Brain microvascular endothelial cell (primary cell): ENCODE measurements around the gene PRR13.

Experiments
- DNase-seq: peaks from one replicate; pipeline ENCODE4 v3.0.0-alpha.2; 2020
- H3K27ac ChIP-seq: fragments of 250-450 bp; sonication (Bioruptor Pico); 2 replicates; pipeline ENCODE4 v1.5.1; 2020; ENCODE audit warnings: mild to moderate bottlenecking, moderate library complexity
- H3K27me3 ChIP-seq: fragments of 250-450 bp; sonication (Bioruptor Pico); replicated peaks from 2 replicates; pipeline ENCODE4 v1.5.1; 2020; ENCODE audit warnings: mild to moderate bottlenecking
- H3K36me3 ChIP-seq: fragments of 250-450 bp; sonication (Bioruptor Pico); replicated peaks from 2 replicates; pipeline ENCODE4 v1.5.1; 2020; ENCODE audit warnings: mild to moderate bottlenecking
- H3K4me3 ChIP-seq: 2 replicates; pipeline ENCODE4 v1.5.1; 2011; ENCODE audit warnings: low read depth, mild to moderate bottlenecking, control low read depth, low read length, moderate library complexity
- CTCF ChIP-seq: IDR thresholded peaks from 2 replicates; pipeline ENCODE4 v1.5.1; 2011; ENCODE audit warnings: low read depth, mild to moderate bottlenecking, moderate library complexity, low read length, control low read depth, inconsistent platforms; ENCODE audit errors: missing control alignments
- in situ Hi-C: cut with HindIII; loops from 2 replicates; pipeline ENCODE4 v1.10.0; 2017; ENCODE audit warnings: low sequenced_read_pairs, low pct_ligation_motif_present

PRR13 gene

GRCh38 chr12:53483979-53484377 lies 42.4 kb downstream of the PRR13 start:
- in situ Hi-C loops, result no loop called here
- H3K27ac ChIP-seq, result no peak overlapping the region
- no peak for TF ChIP-seq CTCF
- no peaks in the 10 kb centered on the region for H3K27me3 ChIP-seq
- no peak for DNase-seq
- H3K36me3 ChIP-seq, result peaks cover 64% of the 10 kb centered on the region
- H3K4me3 ChIP-seq, result no peak overlapping the region

GRCh38 chr12:53484686-53485575 lies 43.4 kb downstream of the PRR13 start:
- Histone ChIP-seq H3K27ac (no peak overlapping the region), H3K27me3 (no peaks in the 10 kb centered on the region), H3K36me3 (peaks cover 57% of the 10 kb centered on the region), H3K4me3 (no peak overlapping the region)
- DNase-seq, result no peak
- in situ Hi-C loops, result no loop called here
- no peak for TF ChIP-seq CTCF

- Histone ChIP-seq H3K4me3 (no peak overlapping the region), H3K27ac (no peak overlapping the region), H3K27me3 (no peaks in the 10 kb centered on the region), H3K36me3 (peaks cover 49% of the 10 kb centered on the region)
- no peak for DNase-seq
- in situ Hi-C loops, result no loop called here
- no peak for TF ChIP-seq CTCF
Observed at GRCh38 chr12:53485955-53486735, 44.6 kb downstream of the PRR13 start.

- in situ Hi-C loops, result no loop called here
- DNase-seq, result no peak
- no peak for TF ChIP-seq CTCF
- Histone ChIP-seq H3K27me3 (no peaks in the 10 kb centered on the region), H3K36me3 (peaks cover 42% of the 10 kb centered on the region), H3K4me3 (no peak overlapping the region), H3K27ac (no peak overlapping the region)
Observed at GRCh38 chr12:53486736-53487487, 45.4 kb downstream of the PRR13 start.

GRCh38 chr12:53489242-53489864 lies 47.8 kb downstream of the PRR13 start:
- in situ Hi-C loops, result no loop called here
- no peak for DNase-seq
- H3K36me3 ChIP-seq, result peaks cover 17% of the 10 kb centered on the region
- no peak overlapping the region for H3K27ac ChIP-seq
- TF ChIP-seq CTCF, result no peak
- H3K27me3 ChIP-seq, result no peaks in the 10 kb centered on the region
- no peak overlapping the region for H3K4me3 ChIP-seq
